Lung (tissue), 12 donors: ENCODE data around the gene PLA2G4A. TPM values are rescaled to one million over a fixed set of nuclear protein-coding genes. Genes with fewer than 3 reads are reported as not detected.

Source experiments
- ATAC-seq: fragments of 200-7000 bp; cut with Tn5 transposase; one replicate; pipeline ENCODE4 v1.9.1; 2020; ENCODE audit warnings: moderate number of reproducible peaks; ENCODE audit not compliant: insufficient read depth, low FRiP score
- DNase-seq, 3 donors: peaks; one replicate each; pipeline ENCODE4 v3.0.0-alpha.2; 2013 to 2017
- H3K27ac ChIP-seq, 2 donors: one replicate each; pipeline ENCODE4 v1.5.1; 2013; ENCODE audit warnings: mild to moderate bottlenecking in 2 of 2, moderate library complexity in 2 of 2, control low read depth in 1 of 2, inconsistent platforms in 1 of 2, low read depth in 1 of 2, low read length in 1 of 2
- H3K27me3 ChIP-seq, 3 donors: one replicate each; pipeline ENCODE4 v1.5.1; 2013; ENCODE audit warnings: low read length in 2 of 3; ENCODE audit not compliant: control insufficient read depth in 3 of 3, insufficient read depth in 3 of 3
- H3K36me3 ChIP-seq, 4 donors: one replicate each; pipeline ENCODE4 v1.5.1; 2013; ENCODE audit warnings: low read length in 4 of 4, mild to moderate bottlenecking in 1 of 4, moderate library complexity in 1 of 4; ENCODE audit not compliant: control insufficient read depth in 4 of 4, insufficient read depth in 4 of 4
- H3K4me1 ChIP-seq, 5 donors: one replicate each; pipeline ENCODE4 v1.5.1; 2013; ENCODE audit warnings: low read length in 5 of 5, mild to moderate bottlenecking in 2 of 5, moderate library complexity in 1 of 5; ENCODE audit not compliant: control insufficient read depth in 5 of 5, insufficient read depth in 5 of 5
- H3K4me3 ChIP-seq: one replicate; pipeline ENCODE4 v1.5.1; 2013; ENCODE audit warnings: mild to moderate bottlenecking, control low read depth, moderate library complexity
- H3K9ac ChIP-seq, 2 donors: one replicate each; pipeline ENCODE4 v1.5.1; 2013; ENCODE audit warnings: low read length in 2 of 2, control low read depth in 1 of 2; ENCODE audit not compliant: insufficient read depth in 1 of 2
- H3K9me3 ChIP-seq, 4 donors: one replicate each; pipeline ENCODE4 v1.5.1; 2013; ENCODE audit warnings: low read length in 3 of 4, mild to moderate bottlenecking in 1 of 4, moderate library complexity in 1 of 4; ENCODE audit not compliant: control insufficient read depth in 4 of 4, insufficient read depth in 3 of 4
- WGBS, 2 donors: extraction: QIAGEN DNeasy Blood & Tissue Kit; methylation state at CpG; one replicate each; pipeline ENCODE4 v1.1.7; 2013; 5-methylcytosine and 5-hydroxymethylcytosine counted together
- polyA plus RNA-seq, 2 donors: library from polyadenylated mRNA; stranded (reverse); fragments of 200-250 nt; gene quantifications; one replicate each; pipeline ENCODE4 v1.2.1, GENCODE V29; 2013
- total RNA-seq, 2 donors: library from RNA; depleted of rRNA in 1 of 2; stranded (reverse); fragments of >200 nt in 1 of 2; gene quantifications; one replicate each; pipeline ENCODE4 v1.2.1, GENCODE V29; 2014 to 2021
- TF ChIP-seq, protein P1 (sequence below): IDR thresholded peaks from 2 replicates; pipeline ENCODE4 v1.5.1; 2012; ENCODE audit warnings: mild to moderate bottlenecking; ENCODE audit errors: control extremely low read depth, extremely low read depth
- donor health status: control.
- donor health status: control.
- donor health status: Bipolar disorder and iron deficiency.
- donor health status: healthy.
- donor health status: DM: yes; HTN: yes; CAD: no.

Gene PLA2G4A
- total and polyA plus RNA-seq, 4 donors, result 2.5 to 8.1 (median 6.4) TPM

GRCh38 chr1:187006896-187007295 is 178.1 kb downstream of the PLA2G4A start:
- Histone ChIP-seq H3K9ac (no peak overlapping the region), H3K36me3 (no peaks in the 10 kb centered on the region), H3K4me3 (no peak overlapping the region), H3K9me3 (peaks cover 0 to 6% (median 0%) of the 10 kb centered on the region in 4 donors), H3K27ac (no peak overlapping the region), H3K4me1 (no peaks in the 10 kb centered on the region), H3K27me3 (no peaks in the 10 kb centered on the region)
- no peak for ATAC-seq
- TF ChIP-seq, protein P1, sequence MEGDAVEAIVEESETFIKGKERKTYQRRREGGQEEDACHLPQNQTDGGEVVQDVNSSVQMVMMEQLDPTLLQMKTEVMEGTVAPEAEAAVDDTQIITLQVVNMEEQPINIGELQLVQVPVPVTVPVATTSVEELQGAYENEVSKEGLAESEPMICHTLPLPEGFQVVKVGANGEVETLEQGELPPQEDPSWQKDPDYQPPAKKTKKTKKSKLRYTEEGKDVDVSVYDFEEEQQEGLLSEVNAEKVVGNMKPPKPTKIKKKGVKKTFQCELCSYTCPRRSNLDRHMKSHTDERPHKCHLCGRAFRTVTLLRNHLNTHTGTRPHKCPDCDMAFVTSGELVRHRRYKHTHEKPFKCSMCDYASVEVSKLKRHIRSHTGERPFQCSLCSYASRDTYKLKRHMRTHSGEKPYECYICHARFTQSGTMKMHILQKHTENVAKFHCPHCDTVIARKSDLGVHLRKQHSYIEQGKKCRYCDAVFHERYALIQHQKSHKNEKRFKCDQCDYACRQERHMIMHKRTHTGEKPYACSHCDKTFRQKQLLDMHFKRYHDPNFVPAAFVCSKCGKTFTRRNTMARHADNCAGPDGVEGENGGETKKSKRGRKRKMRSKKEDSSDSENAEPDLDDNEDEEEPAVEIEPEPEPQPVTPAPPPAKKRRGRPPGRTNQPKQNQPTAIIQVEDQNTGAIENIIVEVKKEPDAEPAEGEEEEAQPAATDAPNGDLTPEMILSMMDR, result no peak
- 75 to 99% methylated on average over 2 of the region's 2 CpGs for WGBS, 2 donors
- no peak for DNase-seq

GRCh38 chr1:187009320-187009719 is 180.6 kb downstream of the PLA2G4A start:
- ATAC-seq (no peak), DNase-seq (no peak)
- Histone ChIP-seq H3K4me1 (no peaks in the 10 kb centered on the region), H3K36me3 (no peaks in the 10 kb centered on the region), H3K9ac (no peak overlapping the region), H3K27me3 (no peaks in the 10 kb centered on the region), H3K9me3 (peaks cover 0 to 6% (median 0%) of the 10 kb centered on the region in 4 donors), H3K4me3 (no peak overlapping the region), H3K27ac (no peak overlapping the region)
- WGBS, 2 donors, result 83 to 84% methylated on average over 2 of the region's 2 CpGs
- TF ChIP-seq, protein P1, result no peak

DNA sequence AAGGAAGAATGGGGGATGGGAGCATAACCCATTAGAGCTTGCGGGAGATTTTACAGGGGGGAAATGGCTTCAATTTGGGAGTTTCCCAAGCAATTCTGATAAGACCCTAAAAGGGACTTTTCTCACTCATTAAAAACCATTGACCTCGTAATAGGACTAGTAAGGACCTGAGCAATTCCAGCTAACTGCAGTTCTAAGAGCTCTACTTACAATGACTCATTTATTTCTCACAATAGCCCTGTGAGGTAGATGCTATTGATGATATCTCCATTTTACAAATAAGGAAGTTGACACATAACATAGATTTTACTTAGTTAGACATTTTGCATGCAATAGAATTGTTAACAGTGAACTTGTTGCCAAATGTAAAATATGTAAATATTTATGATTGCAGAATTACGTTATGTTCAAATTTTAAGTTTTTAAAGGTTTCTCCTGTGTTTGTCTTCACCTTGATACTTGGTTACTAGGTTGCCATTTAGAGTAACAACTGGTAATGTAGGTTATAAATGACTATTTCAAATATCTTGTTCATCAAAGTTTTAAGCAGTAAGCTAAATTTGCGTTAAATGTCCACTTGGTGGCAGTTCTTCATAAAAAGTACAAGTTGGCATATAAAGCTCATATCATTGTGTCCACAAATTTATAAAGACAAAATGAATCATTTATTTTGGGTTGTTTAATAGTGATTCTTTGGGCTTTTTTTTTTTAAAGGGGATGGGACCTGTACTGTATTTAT is 182.0 kb downstream of the PLA2G4A start:
- Histone ChIP-seq H3K27me3 (no peaks in the 10 kb centered on the region), H3K9me3 (peaks cover 0 to 6% (median 0%) of the 10 kb centered on the region in 4 donors), H3K4me1 (no peaks in the 10 kb centered on the region), H3K36me3 (no peaks in the 10 kb centered on the region), H3K27ac (no peak overlapping the region), H3K4me3 (no peak overlapping the region), H3K9ac (no peak overlapping the region)
- TF ChIP-seq, protein P1, result no peak
- WGBS, 2 donors, result 86 to 90% methylated on average over 4 of the region's 4 CpGs
- DNase-seq, result no peak
- no peak for ATAC-seq
